ENCODE measurements around the gene KCNMA1.

GRCh38 chr10:76968483-76968882 lies 669.1 kb downstream of the KCNMA1 start:
- TF ChIP-seq CTCF (IDR thresholded peaks at IDR 0.05 in 2 of 3, conservative IDR thresholded peaks at IDR 0.05 in 1 of 3; ENCODE audit: borderline replicate concordance in 1 of 3, insufficient read depth in 1 of 3, low read depth in 2 of 3, low read length in 2 of 3) (no peak), EZH2 (IDR thresholded peaks at IDR 0.05) (no peak), YY1 (IDR thresholded peaks at IDR 0.05; ENCODE audit: extremely low read depth, insufficient replicate concordance, low read depth, low read length) (no peak), POLR2AphosphoS5 (IDR thresholded peaks at IDR 0.05; ENCODE audit: low read depth, low read length) (no peak)

Measured in HCT116 (cell line).